Fibroblast of skin of abdomen (primary cell): Measurements from ENCODE around the gene PPM1H.
A peak's percentile ranks its signal among the peaks of the same experiment; 100 is the strongest.
"Not testable (repeated sequence)": the region's sequence is repeated elsewhere in the genome, so short reads cannot be mapped to it uniquely, and the experiment has no call there.

Experiments
- DNase-seq: peaks from one replicate; pipeline ENCODE4 v3.0.0-alpha.2; 2013

The PPM1H gene

DNA sequence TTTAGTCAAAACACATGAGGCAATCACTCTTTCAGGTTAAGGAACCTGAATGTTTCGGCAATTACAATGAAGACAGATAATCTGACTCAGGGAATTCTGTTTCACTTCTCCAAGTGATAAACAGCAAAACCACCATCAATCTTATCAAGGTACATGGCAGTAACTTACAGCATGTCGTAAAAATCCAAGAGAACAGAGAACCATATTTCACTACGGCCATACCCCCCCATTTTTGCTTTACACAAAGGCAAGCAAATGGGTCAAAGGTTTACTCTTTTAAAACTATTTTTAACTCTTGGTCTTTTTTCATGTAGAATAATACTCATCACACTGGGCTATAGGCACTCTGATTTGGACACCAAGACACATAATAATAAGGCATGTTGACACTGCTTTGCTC lies 102.4 kb downstream of the PPM1H start:
- no peak for DNase-seq

DNA sequence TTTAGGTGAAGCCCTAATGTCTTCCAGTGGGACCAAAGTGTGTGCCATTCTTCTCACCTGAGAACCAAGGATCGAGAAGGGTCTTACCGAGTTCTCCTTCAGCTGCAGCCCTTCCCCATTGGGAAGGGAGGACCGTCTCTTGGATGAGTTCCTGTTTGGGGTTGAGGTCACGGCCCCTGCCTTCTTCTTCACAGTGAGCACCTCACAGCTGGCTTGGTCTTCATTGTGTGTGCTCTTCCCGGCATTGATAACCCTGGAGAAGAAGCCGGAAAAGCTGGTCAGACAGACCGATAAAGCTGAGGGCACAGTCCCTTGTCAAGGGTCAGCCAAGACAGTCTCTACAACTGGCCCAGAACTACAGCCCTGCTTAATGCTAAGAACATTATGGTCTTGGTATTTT lies 102.9 kb downstream of the PPM1H start:
- DNase-seq = no peak

DNA sequence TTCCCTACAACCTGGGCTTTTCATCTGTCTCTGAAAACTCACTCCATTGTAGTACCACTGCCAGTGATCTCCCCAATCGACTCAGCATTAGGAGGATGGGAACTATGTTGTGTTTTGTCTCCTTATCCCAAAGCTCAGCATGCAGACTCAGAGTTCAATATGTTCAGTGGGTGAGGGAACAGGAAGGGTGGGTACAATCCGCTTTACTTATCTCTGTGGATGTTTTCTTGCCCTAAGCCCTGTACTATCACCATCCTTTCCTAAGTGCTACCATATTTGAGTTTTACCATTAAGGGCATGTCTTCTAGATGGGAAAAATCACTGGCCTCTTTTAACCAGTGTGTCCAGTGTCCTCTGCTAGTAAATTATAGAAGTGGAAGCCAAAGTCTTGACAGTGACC lies 107.1 kb downstream of the PPM1H start:
- no peak for DNase-seq

DNA sequence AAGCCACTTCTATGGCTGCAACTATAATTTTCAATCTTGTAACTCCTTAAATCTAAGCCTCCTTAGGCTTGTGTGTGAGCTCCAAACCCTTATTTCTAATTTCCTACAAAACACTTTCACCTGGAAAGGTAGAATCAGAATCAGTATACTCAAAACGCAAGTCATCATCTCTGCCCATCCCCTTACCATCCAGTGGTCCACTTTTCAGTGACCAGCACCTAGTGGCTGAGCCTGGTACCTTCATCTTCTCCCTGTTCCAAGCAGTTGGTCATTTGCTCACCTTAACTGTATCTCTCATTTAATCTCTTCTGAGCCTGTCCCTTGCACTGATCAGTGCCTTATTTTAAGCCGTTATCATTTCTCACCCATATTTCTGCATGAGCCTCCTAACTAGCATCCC lies 107.9 kb downstream of the PPM1H start:
- DNase-seq = no peak

DNA sequence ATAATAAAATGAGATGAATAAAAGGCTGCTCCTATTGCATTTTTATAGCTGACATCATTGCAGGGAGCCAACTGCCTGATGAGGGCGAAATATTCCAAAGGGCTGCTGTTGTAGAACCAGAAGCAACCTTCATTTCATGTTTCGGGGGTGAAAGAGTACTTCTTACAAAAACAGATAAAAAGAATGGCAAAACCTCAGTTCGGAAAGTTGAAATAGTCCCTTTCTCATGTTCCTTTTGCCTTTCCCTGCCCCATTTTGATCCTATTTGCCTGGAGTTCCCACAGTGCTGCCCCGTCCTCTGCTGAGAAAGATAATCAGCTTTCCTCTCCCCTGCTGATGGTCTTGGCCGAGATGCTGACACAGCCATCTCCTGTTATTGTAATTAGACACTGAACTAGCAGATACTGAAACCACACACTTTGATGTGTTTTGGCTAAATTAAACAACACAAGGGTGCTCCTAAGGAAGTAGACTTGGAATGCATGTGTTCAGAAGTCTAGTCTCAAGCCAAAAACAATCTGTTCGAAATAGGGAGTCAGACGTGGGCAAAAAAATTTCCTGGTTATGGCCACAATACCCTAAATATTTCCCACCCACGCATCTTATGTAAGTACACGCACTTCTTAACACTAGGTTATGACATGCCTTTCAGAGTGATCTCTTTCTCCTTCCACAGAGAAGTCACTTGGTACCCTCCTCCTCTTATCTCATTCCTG lies 117.2 kb downstream of the PPM1H start:
- peak; percentile 27 for DNase-seq

DNA sequence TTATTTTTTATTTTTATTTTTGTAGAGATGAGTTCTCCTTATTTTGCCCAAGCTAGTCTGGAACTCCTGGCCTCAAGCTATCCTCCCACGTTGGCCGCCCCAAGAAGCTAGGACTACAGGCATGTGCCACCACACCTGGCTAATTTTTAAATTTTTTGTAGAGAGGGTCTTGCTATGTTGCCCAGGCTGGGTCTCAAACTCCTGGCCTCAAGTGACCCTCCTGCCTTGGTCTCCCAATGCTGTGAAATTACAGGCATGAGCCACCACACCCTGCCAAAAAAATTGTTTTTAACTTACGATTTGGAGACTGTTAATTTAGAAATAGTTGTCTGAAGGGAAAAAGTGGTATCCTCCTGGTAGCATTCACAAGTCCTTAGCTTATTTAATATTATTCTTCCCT lies 120.7 kb downstream of the PPM1H start:
- no peak for DNase-seq

DNA sequence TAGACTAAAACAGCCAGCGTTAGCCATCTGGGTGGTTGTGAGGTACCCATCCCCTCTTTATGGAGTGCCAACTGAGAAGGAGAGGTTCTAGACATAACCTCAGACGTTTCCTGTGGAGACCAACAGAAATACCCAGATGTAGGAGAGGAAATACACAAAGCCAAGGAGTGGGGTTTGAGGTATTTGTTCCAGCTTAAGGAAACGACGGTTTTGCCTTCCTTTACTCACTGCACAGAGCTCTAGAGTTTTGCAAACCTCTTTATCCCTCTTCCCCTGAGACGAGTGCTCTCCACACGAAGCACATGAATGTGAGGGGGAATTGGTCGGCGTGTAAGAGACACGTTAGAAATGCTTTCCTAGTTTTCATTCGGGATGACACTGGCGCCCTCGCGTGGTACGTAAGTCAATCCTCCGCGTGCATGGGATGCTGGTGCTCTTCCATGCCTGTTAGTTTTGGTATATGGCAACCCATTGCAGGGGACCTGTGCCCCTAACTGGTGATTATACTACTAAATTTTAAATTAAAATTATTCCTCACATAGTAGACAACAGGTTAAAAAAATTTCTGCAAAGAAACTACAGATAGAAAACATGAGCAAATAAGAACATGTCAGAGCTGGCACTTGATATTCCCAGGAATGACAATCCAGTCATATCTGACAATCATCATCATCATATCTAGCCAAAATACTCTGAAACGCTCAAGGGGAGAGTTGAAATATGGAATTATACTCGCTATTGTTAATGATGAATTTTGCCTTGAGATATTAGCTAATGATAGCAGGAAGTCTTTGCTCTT lies 121.7 kb downstream of the PPM1H start:
- peak; percentile 76 for DNase-seq

DNA sequence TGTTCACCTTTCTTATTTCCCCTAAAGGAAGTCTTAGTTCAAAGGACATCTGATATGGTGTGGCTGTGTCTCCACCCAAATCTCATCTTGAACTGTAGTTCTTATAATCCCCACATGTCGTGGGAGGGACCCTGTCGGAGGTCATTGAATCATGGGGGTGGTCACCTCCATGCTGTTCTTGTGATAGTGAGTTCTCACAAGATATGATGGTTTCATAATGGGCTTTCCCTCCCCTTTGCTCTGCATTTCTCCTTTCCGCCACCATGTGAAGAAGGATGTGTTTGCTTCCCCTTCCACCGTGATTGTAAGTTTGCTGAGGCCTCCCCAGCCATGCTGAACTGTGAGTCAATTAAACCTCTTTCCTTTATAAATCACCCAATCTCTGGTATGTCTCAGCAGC lies 123.5 kb downstream of the PPM1H start:
- DNase-seq = not testable (repeated sequence)

DNA sequence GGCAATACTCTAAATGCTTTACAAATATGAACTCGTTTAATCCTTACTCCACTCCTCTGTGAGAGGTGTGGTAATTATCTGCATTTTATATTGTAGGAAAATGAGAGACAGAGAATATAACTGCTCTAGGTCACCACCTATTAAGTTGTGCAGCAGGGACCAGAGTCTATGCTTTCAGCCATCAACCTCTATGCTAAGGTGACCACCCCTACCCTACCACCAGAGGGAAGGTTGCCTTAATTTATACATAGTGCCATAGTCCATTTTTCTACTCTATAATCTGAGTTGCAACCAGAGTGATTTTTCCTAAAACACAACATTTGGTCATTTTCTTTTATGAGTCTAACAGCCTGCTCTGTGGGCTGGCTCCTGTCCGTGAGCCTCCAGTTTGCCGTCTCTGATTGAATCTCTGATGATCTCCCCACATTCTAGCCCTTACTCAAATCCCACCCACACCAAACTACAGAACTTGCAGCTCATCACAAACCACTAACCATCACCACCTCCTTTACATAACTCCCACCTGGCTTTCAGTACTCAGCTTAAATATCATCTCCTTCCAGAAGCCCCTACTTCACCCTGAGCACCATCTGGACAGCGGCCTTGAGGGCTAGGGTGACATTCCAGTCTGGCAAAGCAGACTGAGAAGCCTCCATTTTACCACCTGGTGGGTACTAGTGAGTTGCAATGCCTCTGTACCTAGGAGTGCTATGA lies 126.6 kb downstream of the PPM1H start:
- DNase-seq = no peak

DNA sequence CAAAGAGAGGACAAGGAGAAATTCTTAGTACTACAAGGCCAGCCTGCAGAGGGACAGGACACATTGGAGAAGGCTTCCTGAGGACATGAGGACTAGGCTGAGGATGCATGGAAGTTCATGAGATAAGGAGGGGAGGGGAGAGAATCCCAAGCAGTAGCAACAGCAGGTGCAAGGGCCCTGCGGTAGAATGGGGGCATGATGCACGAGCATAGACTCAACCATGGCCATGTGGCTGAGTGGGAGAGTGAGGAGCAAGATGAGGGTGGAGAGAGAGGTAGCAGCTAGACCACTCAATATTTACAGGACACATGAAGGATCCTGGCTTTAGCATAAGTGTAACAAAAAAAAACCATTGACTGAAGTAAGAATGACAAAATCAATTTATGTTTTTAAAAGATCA lies 128.1 kb downstream of the PPM1H start:
- no peak for DNase-seq

DNA sequence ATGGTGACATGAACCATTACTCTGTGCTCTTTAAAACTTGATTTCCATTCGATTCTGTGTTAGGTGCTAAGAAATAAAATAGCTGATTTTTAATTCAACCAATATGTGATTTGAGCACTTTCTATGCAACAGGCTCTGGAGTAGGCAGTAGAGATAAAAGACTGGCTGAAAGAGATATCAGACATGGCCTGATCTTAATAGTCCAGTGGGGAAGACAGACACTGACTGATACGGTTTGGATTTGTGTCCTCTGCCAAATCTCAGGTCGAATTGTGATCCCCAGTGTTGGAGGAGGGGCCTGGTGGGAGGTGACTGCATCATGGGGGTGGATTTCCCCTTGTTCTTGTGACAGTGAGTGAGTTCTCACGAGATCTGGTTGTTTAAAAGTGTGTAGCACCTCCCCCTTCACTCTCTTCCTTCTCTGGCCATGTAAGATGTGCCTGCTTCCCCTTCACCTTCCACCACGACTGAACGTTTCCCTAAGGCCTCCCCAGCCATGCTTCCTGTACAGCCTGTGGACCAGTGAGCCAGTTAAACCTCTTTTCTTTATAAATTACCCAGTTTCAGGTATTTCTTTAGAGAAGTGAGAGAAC lies 128.6 kb downstream of the PPM1H start:
- DNase-seq = no peak

DNA sequence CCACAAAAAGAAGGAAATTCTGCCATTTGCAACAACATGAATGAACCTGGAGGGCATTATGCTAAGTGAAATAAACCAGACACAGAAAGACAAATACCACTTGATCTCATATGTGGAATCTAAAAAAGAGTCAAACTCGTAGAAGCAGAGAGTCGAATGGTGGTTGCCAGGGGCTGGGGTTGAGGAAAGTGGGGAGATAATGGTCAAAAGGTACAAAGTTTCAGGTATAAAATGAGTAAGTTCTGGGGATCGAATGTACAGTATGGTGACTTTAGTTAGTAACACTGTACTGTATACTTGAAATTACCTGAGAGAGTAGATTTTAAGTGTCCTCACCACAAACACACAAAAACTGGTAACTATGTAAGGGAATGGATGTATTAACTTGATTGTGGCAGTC lies 129.4 kb downstream of the PPM1H start:
- DNase-seq = no peak

DNA sequence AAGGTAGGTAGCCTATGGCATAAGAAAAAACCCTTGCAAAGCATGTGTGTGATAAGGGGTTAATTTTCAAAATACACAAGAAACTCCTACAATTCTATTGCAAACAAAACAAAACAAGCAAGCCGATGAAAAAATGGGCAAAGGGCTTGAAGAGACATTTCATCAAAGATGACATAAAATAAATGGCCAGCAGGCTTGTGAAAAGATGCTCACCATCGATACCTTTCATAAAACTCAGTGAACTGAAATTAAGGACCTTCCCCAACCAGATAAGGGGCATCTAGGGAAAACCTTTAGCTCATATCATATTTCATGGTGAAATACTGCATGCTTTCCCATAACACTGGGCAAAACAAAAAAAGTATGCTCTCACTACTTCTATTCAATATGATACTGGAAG lies 131.2 kb downstream of the PPM1H start:
- DNase-seq = no peak

DNA sequence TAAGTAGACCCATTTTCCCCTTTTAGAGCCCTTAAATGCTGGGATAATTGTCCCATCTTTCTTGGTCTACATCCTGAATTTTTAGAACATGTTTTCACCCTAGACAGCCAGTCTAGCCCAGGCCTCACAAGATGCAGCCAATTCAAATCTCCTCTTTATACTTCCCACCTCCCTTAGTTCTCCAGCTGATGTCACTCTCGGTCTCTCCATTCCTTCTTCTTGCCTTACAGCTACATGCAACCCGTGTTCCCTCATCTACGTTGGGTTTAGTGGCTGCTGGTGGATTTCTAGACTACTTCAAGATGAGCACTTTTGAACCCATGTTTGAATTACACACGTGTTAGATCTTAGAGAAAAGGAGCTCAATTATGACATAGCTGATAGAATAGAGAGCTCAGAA lies 132.0 kb downstream of the PPM1H start:
- DNase-seq = peak; percentile 22

DNA sequence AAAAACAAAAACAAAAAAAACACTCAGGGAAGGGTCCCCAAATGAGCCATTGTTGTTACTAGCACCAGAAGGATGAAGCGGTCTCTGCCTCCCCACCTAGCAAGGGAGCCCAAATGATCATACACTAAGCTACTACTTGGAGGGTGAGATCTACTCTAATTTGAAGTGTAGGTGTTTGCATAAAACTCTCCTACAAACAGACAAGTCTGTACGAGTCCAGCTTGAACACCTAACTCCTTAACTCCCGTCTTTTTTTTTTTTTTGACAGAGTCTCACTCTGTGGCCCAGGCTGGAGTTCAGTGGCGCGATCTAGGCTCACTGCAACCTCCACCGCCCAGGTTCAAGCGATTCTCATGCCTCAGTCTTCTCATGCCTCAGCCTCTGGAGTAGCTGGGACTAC lies 132.6 kb downstream of the PPM1H start:
- no peak for DNase-seq

DNA sequence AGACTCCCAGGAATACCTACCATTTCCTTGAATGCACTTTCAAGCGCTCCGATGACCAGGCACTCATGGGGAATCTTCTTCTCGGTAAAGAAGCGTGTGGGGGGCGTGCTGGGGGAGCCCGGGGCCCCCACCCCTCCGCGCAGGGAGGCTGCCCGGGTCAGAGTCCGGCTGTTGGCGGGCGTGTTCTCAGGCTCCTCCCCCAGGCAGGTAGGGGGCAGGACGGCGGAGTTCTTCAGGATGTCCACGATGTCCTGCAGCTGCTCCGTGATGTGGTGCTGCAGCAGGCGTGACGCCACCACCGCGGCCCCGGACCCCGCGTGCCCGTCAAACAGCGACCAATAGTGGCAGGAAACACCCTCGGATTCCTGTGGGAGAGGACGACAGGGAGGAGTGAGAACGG lies 133.2 kb downstream of the PPM1H start:
- DNase-seq = no peak

DNA sequence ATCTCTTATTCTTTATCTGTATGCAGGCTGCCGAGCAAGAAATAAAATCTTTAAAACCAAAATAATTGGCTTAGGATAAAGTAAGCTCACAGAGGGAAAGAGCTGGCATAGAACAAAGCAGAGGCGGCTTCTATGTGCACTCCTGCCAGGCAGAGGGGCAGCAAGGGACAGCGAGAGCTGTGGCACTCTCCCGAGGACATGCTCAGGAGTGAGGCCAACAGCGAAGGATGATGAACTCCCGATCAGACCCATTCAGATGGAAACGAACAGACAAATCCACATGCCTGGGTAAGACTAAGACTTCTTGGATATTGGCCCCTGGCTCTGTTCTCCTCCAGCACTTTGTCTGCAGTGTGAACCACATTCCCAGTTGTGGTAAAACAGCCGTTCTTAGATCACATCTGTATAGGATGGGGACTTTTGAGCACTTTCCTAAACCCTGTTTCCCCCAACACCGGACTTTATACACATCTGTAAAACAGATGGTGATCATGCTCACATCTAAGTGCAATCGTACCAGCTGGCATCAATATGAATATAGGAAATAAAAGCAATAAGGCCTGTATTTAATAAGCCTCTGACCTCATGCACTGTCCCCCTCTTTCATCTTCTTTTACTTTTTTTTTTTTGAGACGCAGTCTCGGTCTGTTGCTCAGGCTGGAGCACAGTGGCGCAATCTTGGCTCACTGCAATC lies 134.1 kb downstream of the PPM1H start:
- DNase-seq = peak; percentile 67

DNA sequence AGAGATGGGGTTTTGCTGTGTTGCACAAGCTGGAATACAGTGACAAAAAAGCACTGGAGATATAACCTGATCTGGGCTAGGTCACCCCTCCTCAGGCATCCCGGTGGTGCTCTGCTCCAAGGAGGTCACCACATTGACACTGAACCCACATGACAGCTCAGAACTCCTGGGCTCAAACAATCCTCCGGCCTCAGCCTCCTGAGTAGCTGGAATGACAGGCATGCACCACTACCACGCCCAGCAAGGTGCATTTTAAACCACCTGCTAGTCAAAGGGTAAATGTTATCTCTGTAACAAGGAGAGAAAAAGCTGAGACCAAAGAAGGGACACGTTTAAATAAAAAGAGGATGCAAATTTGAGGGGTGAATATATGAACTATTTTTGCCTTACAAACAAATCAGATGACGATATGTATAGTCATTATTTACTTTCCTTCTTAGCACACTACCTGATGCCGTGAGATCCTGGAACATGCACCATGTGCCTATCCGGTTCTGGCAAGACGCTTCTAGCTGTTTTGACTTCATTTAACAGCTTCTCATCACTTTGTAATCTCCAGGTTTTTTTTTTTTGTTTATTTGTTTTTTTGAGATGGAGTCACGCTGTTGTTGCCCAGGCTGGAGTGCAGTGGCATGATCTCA lies 135.1 kb downstream of the PPM1H start:
- no peak for DNase-seq

DNA sequence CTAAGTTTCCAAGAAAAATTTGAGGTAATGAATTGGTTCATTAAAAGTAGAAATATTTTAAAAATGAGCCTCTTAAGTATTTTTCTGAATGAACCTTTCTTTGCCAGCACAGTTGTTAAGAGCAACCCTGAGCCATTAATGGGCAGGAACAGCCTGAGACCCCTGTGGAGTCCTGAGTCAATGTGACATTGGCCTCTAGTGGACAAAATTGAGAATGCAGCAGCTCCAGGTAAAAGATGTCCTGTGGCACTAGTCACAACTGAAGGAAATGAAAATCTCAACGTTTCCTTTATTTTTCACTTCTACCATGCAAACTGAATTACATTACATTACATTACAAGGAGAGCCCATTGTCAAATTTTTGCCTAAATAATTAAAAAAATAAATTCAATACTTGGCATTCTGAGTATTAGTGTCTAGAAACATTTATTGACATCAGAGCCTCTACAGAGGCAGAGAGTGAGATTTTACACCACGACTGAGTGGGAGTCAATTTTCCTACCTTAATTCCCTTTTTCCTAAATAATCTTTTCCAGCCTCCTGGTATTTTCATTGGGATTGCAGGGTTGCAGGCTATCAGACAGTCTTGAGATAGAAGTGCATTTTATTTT lies 135.7 kb downstream of the PPM1H start:
- peak; percentile 77 for DNase-seq

DNA sequence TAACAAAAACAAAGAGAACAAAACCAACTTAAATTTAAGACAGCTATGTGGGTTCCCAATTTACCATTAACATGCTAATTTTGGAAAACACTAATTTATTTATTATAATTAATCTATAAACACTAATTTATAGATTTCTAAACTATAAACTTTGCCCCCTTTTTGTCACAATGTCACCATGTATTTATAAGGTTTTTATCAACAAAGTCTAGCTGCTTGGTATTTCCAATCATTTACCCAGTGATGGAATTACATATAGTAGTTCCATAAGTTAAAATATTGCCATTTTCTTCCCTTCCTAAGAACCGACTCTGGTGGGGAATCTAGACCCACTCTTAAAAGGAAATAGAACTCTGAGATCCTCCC lies 140.7 kb downstream of the PPM1H start:
- DNase-seq = no peak
